HepG2 (cell line): ENCODE measurements around the gene KITLG. TPM values are rescaled to one million over a fixed set of nuclear protein-coding genes. Genes with fewer than 3 reads are reported as not detected.

Source experiments
- ATAC-seq: fragments of 200-7000 bp; cut with Tn5 transposase; 3 replicates; pipeline ENCODE4 v1.9.1; 2020; ENCODE audit warnings: mild to moderate bottlenecking, moderate library complexity
- BruUV-seq: library from RNA; stranded (reverse); fragments of 400-500 nt; replicated peaks from 2 replicates; lab custom pipeline; 2021; lab: Mats Ljungman, UMichigan
- CTCF ChIA-PET: fragments of 300-600 bp; formaldehyde crosslinking; extraction: SDS; loops from one replicate; lab custom pipeline; 2021; ENCODE audit warnings: low total read pairs, inconsistent platforms, low intra/inter-chr PET ratio; lab: Yijun Ruan, JAX
- POLR2A ChIA-PET: fragments of 350-600 bp; sonication (Branson Sonifier 250); formaldehyde crosslinking; loops from one replicate; lab custom pipeline; 2020; ENCODE audit warnings: antibody characterized with exemption, inconsistent platforms; lab: Yijun Ruan, JAX
- DNase-seq: peaks from one replicate; pipeline ENCODE4 v3.0.0-alpha.2; 2015; ENCODE audit warnings: low spot score
- FAIRE-seq: peaks from 3 replicates; lab custom pipeline; 2011; peaks lifted over from hg19 to GRCh38; lab: Jason Lieb, UNC
- H2AFZ ChIP-seq: one replicate; pipeline ENCODE4 v1.6.1; 2011; ENCODE audit warnings: low read length, inconsistent platforms
- H3K27ac ChIP-seq: fragments of 300-600 bp; 3 replicates; pipeline ENCODE4 v1.8.0; 2011; ENCODE audit warnings: mixed run types, mild to moderate bottlenecking, mixed read lengths, low read length, inconsistent platforms; ENCODE audit not compliant: insufficient read depth; ENCODE audit errors: extremely low read length
- H3K27me3 ChIP-seq, 2 experiments: fragments of 200-600 bp in 1 of 2; 2 replicates in 1 of 2; 3 replicates in 1 of 2; pipeline versions ENCODE4 v1.6.0 to v1.8.0; 2011; ENCODE audit warnings: low read length in 2 of 2, mild to moderate bottlenecking in 2 of 2, moderate library complexity in 2 of 2, inconsistent platforms in 1 of 2; ENCODE audit not compliant: insufficient read depth in 2 of 2, control insufficient read depth in 1 of 2
- H3K36me3 ChIP-seq, 2 experiments: fragments of 200-600 bp in 1 of 2; replicated peaks in 1 of 2; 2 replicates in 1 of 2; 3 replicates in 1 of 2; pipeline versions ENCODE4 v1.5.1 to v1.8.0; 2011; ENCODE audit warnings: low read length in 2 of 2, inconsistent platforms in 1 of 2; ENCODE audit not compliant: insufficient read depth in 2 of 2, control insufficient read depth in 1 of 2
- H3K4me1 ChIP-seq: 2 replicates; pipeline ENCODE4 v1.5.1; 2012; ENCODE audit warnings: low read length, inconsistent platforms; ENCODE audit not compliant: insufficient read depth
- H3K4me2 ChIP-seq: 2 replicates; pipeline ENCODE4 v1.6.0; 2011; ENCODE audit warnings: low read depth, low read length, inconsistent platforms
- H3K4me3 ChIP-seq, 3 experiments: fragments of 200-600 bp in 1 of 3; sonication (generic), shearing (Covaris generic) in 1 of 3; replicated peaks in 1 of 3; 2 replicates each; pipeline ENCODE4 v1.5.1; 2011 to 2016; ENCODE audit warnings: low read length in 3 of 3, inconsistent platforms in 2 of 3, low read depth in 2 of 3, mild to moderate bottlenecking in 2 of 3, control low read depth in 1 of 3, mixed read lengths in 1 of 3; ENCODE audit not compliant: insufficient read depth in 1 of 3
- H3K79me2 ChIP-seq: one replicate; pipeline ENCODE4 v1.6.1; 2011; ENCODE audit warnings: low read length, inconsistent platforms; ENCODE audit not compliant: insufficient read depth
- H3K9ac ChIP-seq: 2 replicates; pipeline ENCODE4 v1.6.0; 2011; ENCODE audit warnings: mild to moderate bottlenecking, low read depth, low read length, inconsistent platforms; ENCODE audit not compliant: insufficient read depth
- H3K9me3 ChIP-seq: 2 replicates; pipeline ENCODE4 v1.5.1; 2012; ENCODE audit warnings: mild to moderate bottlenecking, low read length
- H4K20me1 ChIP-seq: 2 replicates; pipeline ENCODE4 v1.6.0; 2011; ENCODE audit warnings: inconsistent platforms, mild to moderate bottlenecking, low read length, moderate library complexity; ENCODE audit not compliant: insufficient read depth
- CEBPZ ChIP-seq: IDR thresholded peaks from 2 replicates; pipeline ENCODE4 v1.6.1; 2012; ENCODE audit warnings: low read length, improper control_type of control experiment
- EED ChIP-seq: sonication (generic); formaldehyde crosslinking; IDR thresholded peaks from 2 replicates; pipeline ENCODE4 v1.5.0; 2020; ENCODE audit warnings: mild to moderate bottlenecking, missing genetic modification reagents
- JARID2 ChIP-seq: sonication (generic); formaldehyde crosslinking; IDR thresholded peaks from 2 replicates; pipeline ENCODE4 v1.8.1; 2023; ENCODE audit warnings: missing genetic modification reagents, inconsistent platforms; ENCODE audit not compliant: insufficient replicate concordance
- NFKB2 ChIP-seq: sonication (generic); formaldehyde crosslinking; IDR thresholded peaks from 2 replicates; pipeline ENCODE4 v1.4.0; 2020; ENCODE audit warnings: missing genetic modification reagents, borderline replicate concordance
- NRL ChIP-seq: sonication (generic); formaldehyde crosslinking; IDR thresholded peaks from 2 replicates; pipeline ENCODE4 v1.5.0; 2020; ENCODE audit warnings: missing genetic modification reagents, mild to moderate bottlenecking, moderate library complexity, borderline replicate concordance
- RBFOX2 ChIP-seq: fragments of 200-400 bp; formaldehyde crosslinking; IDR thresholded peaks from 2 replicates; pipeline ENCODE4 v1.6.1; 2017; ENCODE audit warnings: low read depth, mild to moderate bottlenecking, low read length
- RBM39 ChIP-seq: fragments of 200-400 bp; formaldehyde crosslinking; IDR thresholded peaks from one replicate; pipeline ENCODE4 v1.6.1; 2018; ENCODE audit warnings: antibody characterized with exemption, mild to moderate bottlenecking, low read depth, low read length; ENCODE audit not compliant: poor library complexity, severe bottlenecking
- ZNF567 ChIP-seq: sonication (generic); formaldehyde crosslinking; IDR thresholded peaks from 2 replicates; pipeline ENCODE4 v1.8.1; 2023; ENCODE audit warnings: mild to moderate bottlenecking, missing genetic modification reagents, borderline replicate concordance
- ZNF646 ChIP-seq: sonication (generic); formaldehyde crosslinking; IDR thresholded peaks from 2 replicates; pipeline ENCODE4 v1.9.0; 2021; ENCODE audit warnings: mild to moderate bottlenecking, missing genetic modification reagents
- WGBS: methylation state at CpG from one replicate; pipeline ENCODE4 v1.1.6; 2017; ENCODE audit warnings: low lambda C conversion rate; 5-methylcytosine and 5-hydroxymethylcytosine counted together
- in situ Hi-C: cut with HindIII; loops from 2 replicates; pipeline ENCODE4 v1.10.0; 2017; ENCODE audit warnings: low pct_unique_long_range_greater_than_20kb; ENCODE audit not compliant: extremely low pct_ligation_motif_present
- intact Hi-C: fragments of 100-400 bp; cut with micrococcal nuclease; formaldehyde crosslinking; loops from one replicate; pipeline ENCODE4 v1.10.0; 2022; ENCODE audit not compliant: unreplicated experiment
- polyA plus RNA-seq, 8 experiments: library from polyadenylated mRNA; depleted of rRNA in 3 of 8; stranded (reverse) in 7 of 8; unstranded in 1 of 8; fragments of >200 nt; fragmentation: Illumina TruSeq in 4 of 8; extraction: Trizol in 4 of 8; gene quantifications; 2 replicates each; pipeline versions ENCODE4 v1.2.1 to v1.2.3, GENCODE V29; 2011 to 2016; ENCODE audit warnings: low read depth in 4 of 8, missing spikeins in 1 of 8, mixed read lengths in 1 of 8; ENCODE audit not compliant: insufficient read depth in 1 of 8
- total RNA-seq, 5 experiments: library from RNA; depleted of rRNA; stranded (reverse); fragments of >200 nt; fragmentation: Illumina TruSeq; extraction: Trizol; gene quantifications; 2 replicates each; pipeline ENCODE4 v1.2.3, GENCODE V29; 2016; ENCODE audit warnings: low read depth in 1 of 5

The KITLG gene
- total and polyA plus RNA-seq, 2 of the 13 experiments (the other 11 are each of a cell fraction or from before 2014, with no cell fraction given) = 0.66 to 4.3 TPM

- no peaks in the 10 kb centered on the region for H3K27me3 ChIP-seq
- TF ChIP-seq ZNF567 (CRISPR knock-in tag) (no peak), CEBPZ (no peak), JARID2 (CRISPR knock-in tag) (no peak), NFKB2 (no peak), EED (CRISPR knock-in tag) (no peak), NRL (no peak), RBFOX2 (no peak), RBM39 (no peak), ZNF646 (CRISPR knock-in tag) (no peak)
- no peak for DNase-seq
- peaks cover 40% of the 10 kb centered on the region for H3K4me1 ChIP-seq
- 67% methylated on average over 2 of the region's 2 CpGs for WGBS
- no peak overlapping the region for H3K4me3 ChIP-seq
- in situ Hi-C loops = no loop called here
- no peak overlapping the region for H3K27ac ChIP-seq
- no peak for ATAC-seq
- intact Hi-C loops = no loop called here
- no peak overlapping the region for H3K9ac ChIP-seq
- no peaks in the 10 kb centered on the region for H3K36me3 ChIP-seq
- BruUV-seq = no TSS peak
- no peaks in the 10 kb centered on the region for H3K79me2 ChIP-seq
- no peak overlapping the region for H3K4me2 ChIP-seq
- ChIA-PET CTCF (no interaction called here), POLR2A (no interaction called here)
- H2AFZ ChIP-seq = no peak overlapping the region
- no peaks in the 10 kb centered on the region for H4K20me1 ChIP-seq
- no peak for FAIRE-seq
- H3K9me3 ChIP-seq = no peaks in the 10 kb centered on the region
Observed at GRCh38 chr12:88559772-88560171, 20.5 kb downstream of the KITLG start.
